Measurements from ENCODE around the gene PRDX5. TPM values are rescaled to one million over a fixed set of nuclear protein-coding genes. Genes with fewer than 3 reads are reported as not detected.

PRDX5 gene
- total RNA-seq, 1 experiment from 2014 or later = 267 TPM

DNA sequence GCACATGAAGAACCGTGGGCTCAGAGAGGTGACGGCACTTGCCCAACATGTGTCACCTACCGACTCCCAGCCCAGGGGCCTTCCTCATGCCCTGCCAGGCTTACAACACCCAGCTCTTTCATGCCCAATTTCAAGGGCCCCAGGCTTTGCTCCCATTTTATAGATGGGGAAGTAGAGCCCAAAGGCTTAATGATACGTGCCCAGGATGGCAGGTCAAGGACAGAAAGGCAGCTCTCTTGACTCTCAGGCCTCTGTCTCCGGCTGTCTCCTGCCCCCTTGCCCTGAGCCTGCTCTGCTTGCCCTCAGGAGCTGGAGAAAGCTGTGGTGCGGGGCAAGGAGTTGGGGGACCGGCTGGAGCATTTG lies 31.1 kb downstream of the PRDX5 start:
- H3K27me3 ChIP-seq (ENCODE audit: insufficient read depth, low read length) = no peaks in the 10 kb centered on the region
- CTCF ChIA-PET = interaction anchor here (0.6 kb wide), 1 partner anchor 71 kb away, joined by 3 read pairs; no protein-coding TSS in a partner anchor
- TF ChIP-seq REST (IDR thresholded peaks at IDR 0.05; ENCODE audit: low read depth) (no peak), JUND (IDR thresholded peaks at IDR 0.05) (no peak), CTCF (IDR thresholded peaks at IDR 0.05 in 2 of 3, conservative IDR thresholded peaks at IDR 0.05 in 1 of 3; ENCODE audit: borderline replicate concordance in 1 of 3, insufficient read depth in 1 of 3, low read depth in 2 of 3, low read length in 2 of 3) (no peak), ZNF274 (IDR thresholded peaks at IDR 0.05; ENCODE audit: low read depth, low read length) (no peak), YY1 (IDR thresholded peaks at IDR 0.05; ENCODE audit: extremely low read depth, insufficient replicate concordance, low read depth, low read length) (no peak), POLR2AphosphoS5 (IDR thresholded peaks at IDR 0.05; ENCODE audit: low read depth, low read length) (no peak), ZFX (IDR thresholded peaks at IDR 0.05) (no peak), ELF1 (IDR thresholded peaks at IDR 0.05; ENCODE audit: borderline replicate concordance, low read depth) (no peak), TCF7L2 (IDR thresholded peaks at IDR 0.05; ENCODE audit: borderline replicate concordance, extremely low read depth, insufficient read depth, insufficient read length) (no peak), SRF (IDR thresholded peaks at IDR 0.05; ENCODE audit: low read depth) (no peak), ATF3 (IDR thresholded peaks at IDR 0.05) (no peak), CEBPB (IDR thresholded peaks at IDR 0.05; ENCODE audit: low read depth) (no peak), EGR1 (IDR thresholded peaks at IDR 0.05; ENCODE audit: low read depth) (no peak)
- no peaks in the 10 kb centered on the region for H3K9me2 ChIP-seq (ENCODE audit: insufficient read depth)
- POLR2A ChIA-PET = interaction anchor here (1.0 kb wide), 1 partner anchor 167 kb away, joined by 3 read pairs; no protein-coding TSS in a partner anchor
- RAD21 ChIA-PET (ENCODE audit: low non-redundant PET in 1 of 2, low total read pairs in 2 of 2, uncharacterized antibody in 2 of 2, unreplicated experiment in 2 of 2) = interaction anchor here in 1 of 2 experiments (0.6 kb wide), 1 partner anchor 37 kb away, joined by 3 read pairs; no protein-coding TSS in a partner anchor
- H3K4me2 ChIP-seq (ENCODE audit: low read length) = no peak overlapping the region
- intact Hi-C loops (cut with micrococcal nuclease) = no loop called here
- no peak overlapping the region for H3K9ac ChIP-seq (ENCODE audit: low read length)
- H3K4me3 ChIP-seq (replicated peaks in 1 of 2; ENCODE audit: low read depth in 1 of 2, low read length in 2 of 2) = no peak overlapping the region
- no peak overlapping the region for H2AFZ ChIP-seq (ENCODE audit: low read depth, low read length, poor library complexity, severe bottlenecking)
- H3K4me1 ChIP-seq (ENCODE audit: control insufficient read depth in 1 of 2, insufficient read depth in 2 of 2, low read length in 2 of 2) = peaks cover 0 to 8% of the 10 kb centered on the region in 2 experiments; a peak in 2 of 4 replicates
- no peaks in the 10 kb centered on the region for H3K79me2 ChIP-seq (ENCODE audit: insufficient read depth, low read length)
- H4K20me1 ChIP-seq (ENCODE audit: insufficient read depth) = no peaks in the 10 kb centered on the region
- H3K27ac ChIP-seq (ENCODE audit: low read depth, low read length) = no peak overlapping the region
- no peak for ATAC-seq
- H3K9me3 ChIP-seq (ENCODE audit: control insufficient read depth in 1 of 2, insufficient read depth in 1 of 2, low read depth in 1 of 2, low read length in 2 of 2) = no peaks in the 10 kb centered on the region
- DNase-seq (ENCODE audit: low read depth, low spot score) = no peak
- no TSS peak for BruUV-seq (replicated peaks)
- H3K36me3 ChIP-seq (ENCODE audit: control insufficient read depth in 1 of 2, insufficient read depth in 2 of 2, low read length in 2 of 2) = no peaks in the 10 kb centered on the region

Data from HCT116 (cell line).